HG02610 (cell line): ENCODE measurements around the gene STK11.

Experiments
- ATAC-seq: cut with Tn5 transposase; IDR thresholded peaks from one replicate; pipeline ENCODE4 v1.9.1; 2021; ENCODE audit warnings: mild to moderate bottlenecking, moderate library complexity; ENCODE audit not compliant: unreplicated experiment

STK11 gene

DNA sequence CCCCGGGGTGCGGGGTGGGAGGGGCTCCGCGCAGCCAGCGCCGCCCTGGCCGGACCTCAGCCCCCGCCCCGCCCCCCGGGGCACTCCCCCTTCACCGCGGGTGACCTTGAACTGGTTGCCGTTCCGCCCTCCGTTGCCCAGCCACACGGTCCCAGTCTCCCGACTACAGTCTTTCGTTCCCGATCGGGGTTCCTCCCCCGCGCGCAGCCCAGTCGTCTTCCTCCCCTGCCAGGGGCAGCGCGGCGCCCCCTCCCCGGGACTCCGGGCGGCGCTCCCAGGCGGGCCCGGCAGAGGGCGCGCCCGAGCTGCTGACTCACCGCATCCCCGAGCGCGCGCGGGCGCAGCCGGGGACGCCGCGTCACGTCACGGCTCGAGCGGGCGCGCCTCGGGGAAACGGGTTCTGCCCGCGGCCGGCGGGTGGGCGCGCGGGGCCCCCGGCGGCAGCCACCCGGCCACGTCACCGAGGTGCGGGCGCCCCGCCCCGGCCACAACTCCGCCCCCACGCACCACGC lies 43.3 kb downstream of the STK11 start:
- ATAC-seq = peak; percentile 15

DNA sequence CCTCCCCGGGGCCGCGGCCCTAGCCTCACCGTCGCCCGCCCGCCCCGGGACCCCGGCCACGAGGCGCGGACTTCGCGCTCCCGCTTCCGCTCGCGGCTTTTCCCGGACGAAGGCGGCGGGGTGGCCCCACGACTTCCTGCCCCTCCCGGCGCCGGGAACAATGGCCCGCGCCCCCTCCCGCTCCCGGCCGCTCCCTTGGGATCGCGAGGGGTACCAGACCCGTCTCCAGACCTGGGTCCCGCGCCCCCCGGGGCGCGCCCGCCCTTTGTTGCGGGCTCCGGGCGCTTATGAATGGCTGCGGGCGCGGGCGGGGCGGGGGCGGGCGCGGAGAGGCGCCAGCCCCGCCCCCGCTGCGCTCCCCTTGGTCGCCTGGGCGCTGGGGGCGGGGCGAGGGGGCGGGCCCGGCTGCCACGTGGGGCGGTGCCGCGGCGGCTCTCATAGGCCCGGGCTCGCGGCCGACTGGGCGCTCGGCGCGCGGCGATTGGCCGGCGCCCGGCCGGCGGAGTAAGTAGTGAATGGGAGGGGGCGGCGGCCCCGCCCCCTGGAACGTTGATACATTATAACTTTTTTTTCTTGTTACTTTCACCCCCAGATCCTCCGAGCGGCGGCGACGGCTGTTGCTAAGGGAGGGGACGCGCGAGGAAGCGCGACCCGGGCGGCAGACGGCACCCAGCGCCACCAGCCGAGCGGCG lies 43.9 kb downstream of the STK11 start:
- ATAC-seq = peak; percentile 39

DNA sequence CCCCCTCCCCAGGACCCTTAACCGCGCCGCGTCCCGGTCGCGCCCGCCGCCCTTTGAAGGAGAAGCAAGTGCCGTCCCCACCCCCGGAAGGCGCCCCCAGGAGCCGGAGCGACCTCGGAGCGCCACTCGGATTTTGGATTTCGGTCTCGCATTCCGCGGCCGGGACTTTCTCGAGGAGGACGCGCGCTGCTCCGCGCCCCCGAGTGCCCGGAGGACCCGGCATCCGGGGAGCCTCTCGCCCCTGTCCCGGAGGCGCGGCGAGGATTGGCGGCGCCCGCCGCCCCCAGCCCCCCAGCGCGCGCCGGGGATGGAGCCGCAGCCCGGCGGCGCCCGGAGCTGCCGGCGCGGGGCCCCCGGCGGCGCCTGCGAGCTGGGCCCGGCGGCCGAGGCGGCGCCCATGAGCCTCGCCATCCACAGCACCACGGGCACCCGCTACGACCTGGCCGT lies 44.4 kb downstream of the STK11 start:
- ATAC-seq = no peak

DNA sequence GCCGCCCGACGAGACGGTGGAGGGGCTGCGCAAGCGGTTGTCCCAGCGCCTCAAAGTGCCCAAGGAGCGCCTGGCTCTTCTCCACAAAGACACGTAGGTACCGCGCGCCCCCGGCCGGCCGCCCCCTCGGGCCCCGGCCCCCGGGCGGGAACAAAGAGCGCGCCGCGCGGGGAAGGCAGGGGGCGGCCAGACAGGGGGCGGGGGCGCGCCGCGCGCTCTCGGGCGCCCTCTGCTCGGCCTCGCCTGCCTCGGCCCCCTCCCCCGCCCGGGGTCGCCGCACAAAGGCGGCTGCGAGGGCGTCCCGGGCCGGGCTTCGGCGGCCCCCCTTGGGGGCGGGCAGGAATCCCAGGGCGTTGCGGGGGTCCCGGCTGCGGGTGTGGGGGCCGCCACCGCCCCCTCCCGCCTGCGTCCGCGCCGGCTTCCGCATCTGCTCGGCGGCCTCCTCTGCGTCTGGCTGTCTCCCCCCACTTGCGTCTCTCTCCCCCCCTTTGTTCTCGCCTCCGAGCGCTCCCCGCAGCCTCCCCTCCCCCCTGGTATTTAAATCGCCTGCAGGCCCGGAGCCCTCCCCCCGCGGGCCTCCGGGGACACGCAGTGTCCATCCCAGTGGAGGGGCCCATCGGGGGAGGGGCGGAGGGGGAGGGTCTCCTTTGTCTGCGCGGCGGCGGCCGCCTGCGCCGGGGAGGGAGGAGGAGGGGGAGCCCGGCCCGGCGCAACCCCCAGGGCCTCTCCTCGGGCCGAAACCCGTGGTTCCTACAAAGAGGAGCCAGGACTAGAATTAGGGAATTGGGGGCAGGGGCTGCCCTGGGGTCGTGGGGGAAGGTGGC lies 45.1 kb downstream of the STK11 start:
- no peak for ATAC-seq

DNA sequence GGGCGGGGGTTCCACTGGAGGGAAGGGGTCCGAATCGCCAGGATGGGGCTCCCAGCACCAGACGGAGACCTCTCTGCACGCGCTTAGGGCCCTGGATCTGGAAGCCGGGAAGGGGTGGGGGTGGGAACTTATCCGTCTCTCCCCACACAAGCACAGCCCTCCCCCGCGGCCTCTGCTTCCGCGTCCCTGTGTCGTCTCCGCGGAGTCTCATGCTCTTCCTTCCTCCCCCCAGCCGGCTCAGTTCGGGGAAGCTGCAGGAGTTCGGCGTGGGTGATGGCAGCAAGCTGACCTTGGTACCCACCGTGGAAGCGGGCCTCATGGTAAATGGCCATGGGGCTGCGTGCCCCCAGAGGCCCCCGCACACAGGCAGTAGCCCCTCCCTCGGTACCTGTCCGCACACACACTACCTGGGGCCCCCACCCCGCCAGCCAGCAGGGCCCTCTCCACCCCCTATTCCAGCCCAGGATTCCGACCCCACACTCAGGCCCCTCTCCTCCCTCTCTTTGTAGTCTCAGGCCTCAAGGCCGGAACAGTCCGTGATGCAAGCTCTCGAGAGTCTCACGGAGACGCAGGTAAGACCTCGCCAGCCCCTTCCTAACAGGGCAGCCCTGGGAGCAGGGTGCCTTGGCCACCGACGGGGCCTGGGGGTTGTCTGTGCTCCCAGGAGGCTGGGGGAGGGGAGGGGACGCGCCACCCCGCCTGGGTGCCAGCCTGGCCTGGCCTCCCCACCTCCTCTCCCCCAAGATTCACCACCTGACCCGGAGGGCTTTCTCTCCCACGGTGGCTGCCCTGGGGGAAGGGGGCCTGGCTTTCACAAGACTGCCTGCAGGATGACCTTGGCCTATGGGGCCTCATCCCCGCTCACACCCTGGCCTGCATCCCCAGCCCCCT lies 46.0 kb downstream of the STK11 start:
- ATAC-seq = no peak

DNA sequence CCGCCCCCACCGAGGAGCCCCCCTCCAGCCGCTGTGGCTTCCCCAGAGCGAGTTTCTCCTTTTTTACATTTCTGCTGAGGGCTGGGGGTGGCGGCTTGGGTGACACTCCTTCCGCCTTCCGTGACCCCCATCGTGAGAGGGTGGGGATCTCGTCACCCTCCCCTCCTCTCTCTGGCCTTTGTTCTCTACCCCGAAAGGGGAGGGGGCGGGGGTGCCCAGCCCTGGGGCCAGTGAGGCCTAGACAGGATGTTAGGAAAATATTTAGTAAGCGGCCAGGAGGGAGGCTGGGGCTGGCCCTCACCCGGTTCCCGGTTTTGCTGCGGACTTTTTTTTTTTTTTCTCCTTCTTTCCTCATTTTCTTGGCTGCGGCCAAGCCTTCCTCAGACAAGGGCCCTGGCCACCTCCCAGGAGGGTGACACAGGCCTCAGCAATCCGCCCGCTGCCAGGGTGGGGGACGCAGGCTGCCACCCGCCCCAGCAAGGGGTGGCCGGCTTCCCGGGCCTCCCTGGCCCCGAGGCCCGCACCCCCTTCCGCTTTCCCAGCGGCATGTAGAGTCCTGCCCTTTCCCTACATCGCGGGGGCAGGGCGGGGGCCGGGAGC lies 46.7 kb downstream of the STK11 start:
- no peak for ATAC-seq

DNA sequence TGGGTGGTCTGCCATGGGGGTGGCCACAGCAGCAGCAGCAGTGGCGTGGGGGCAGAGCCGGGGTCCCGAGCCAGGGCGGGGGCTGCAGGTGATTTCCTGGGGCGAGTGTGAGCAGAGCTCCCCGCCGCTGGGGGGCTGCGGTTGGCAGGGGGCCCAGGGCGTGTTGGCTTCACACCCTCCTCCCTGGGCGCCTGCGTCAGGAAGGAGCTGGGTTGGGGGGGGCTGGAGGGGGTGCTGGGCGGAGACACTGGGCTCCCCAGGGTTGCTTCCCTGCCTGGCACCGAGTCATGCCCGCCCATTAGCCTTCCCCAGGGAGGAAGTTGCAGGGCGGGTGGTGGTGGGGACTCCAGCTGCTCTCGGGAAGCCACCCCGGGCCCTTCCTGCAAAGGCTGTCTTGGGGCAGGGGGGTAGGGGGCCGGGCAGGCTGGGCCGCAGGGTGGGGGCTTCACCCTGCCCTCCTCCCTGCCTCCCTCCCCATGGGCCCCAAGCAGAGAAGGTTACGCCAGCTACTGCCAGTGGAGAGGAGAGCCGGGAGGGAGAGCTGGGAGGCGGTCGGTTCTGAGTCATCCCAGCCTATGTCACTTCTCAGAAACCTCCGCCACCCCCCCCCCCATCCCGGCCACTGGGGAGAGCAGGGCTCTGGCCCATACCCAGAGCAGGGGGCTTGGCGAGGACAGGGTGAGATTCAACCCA lies 47.4 kb downstream of the STK11 start:
- no peak for ATAC-seq

DNA sequence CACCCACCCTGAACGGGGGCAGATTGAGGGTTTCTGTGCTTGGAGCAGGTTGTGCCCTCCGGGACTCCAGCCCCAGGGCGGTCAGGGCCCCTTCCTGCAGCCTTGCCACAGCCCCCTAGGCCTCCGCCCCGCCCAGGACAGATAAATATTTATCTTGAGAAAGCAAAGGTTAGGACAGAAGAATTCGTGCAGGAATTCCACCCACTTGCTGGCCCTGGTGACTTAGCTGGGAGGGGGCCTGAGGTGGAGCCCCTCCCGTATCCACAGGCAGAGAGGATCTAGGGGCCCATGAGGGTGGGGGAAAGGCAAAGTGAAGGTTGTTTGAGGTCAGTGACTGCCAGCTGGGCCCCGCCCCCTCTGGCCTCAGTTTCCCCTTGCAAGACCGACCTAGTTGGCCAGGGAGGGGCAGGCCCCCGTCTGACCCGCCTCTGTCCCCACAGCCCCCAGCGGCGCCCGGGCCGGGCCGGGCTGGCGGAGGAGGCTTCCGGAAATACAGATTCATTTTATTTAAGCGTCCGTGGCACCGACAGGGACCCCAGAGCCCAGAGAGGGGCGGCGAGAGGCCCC lies 48.0 kb downstream of the STK11 start:
- ATAC-seq = no peak

DNA sequence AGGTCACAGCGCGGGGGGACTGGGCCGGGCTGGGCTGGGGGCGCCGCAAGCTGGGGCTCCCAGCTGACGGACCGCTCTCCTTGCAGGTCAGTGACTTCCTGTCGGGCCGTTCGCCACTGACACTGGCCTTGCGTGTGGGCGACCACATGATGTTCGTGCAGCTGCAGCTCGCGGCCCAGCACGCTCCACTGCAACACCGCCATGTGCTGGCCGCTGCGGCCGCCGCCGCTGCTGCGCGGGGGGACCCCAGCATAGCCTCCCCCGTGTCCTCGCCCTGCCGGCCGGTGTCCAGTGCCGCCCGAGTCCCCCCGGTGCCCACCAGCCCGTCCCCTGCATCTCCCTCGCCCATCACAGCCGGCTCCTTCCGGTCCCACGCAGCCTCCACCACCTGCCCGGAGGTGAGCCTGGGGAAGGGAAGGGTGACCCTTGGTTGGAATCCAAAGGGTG lies 48.5 kb downstream of the STK11 start:
- no peak for ATAC-seq

DNA sequence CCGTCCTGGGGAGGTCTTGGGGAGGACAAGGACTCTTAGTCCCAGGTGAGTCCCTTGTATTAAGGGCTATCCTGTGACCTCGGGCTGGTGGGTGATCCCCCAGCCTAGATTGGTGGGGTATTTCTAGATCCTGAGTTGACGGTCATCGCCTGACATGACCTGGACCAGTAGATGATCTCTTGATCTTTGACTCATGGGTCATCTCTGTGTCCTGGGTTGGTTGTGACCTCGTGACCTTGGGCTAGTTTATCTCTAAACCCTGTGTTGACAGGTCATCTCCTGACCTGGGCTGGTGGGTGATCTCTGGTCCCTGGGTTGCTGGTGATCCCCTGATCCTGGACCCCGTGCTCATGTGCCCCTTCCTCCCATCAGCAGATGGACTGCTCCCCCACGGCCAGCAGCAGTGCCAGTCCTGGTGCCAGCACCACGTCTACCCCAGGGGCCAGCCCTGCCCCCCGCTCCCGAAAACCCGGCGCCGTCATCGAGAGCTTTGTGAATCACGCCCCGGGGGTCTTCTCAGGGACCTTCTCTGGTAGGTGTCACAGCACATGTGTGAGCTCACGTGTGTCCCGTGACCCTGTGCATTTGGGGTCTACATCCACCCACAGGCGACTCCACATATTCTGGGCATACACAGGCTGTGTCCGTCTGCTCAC lies 49.1 kb downstream of the STK11 start:
- no peak for ATAC-seq

DNA sequence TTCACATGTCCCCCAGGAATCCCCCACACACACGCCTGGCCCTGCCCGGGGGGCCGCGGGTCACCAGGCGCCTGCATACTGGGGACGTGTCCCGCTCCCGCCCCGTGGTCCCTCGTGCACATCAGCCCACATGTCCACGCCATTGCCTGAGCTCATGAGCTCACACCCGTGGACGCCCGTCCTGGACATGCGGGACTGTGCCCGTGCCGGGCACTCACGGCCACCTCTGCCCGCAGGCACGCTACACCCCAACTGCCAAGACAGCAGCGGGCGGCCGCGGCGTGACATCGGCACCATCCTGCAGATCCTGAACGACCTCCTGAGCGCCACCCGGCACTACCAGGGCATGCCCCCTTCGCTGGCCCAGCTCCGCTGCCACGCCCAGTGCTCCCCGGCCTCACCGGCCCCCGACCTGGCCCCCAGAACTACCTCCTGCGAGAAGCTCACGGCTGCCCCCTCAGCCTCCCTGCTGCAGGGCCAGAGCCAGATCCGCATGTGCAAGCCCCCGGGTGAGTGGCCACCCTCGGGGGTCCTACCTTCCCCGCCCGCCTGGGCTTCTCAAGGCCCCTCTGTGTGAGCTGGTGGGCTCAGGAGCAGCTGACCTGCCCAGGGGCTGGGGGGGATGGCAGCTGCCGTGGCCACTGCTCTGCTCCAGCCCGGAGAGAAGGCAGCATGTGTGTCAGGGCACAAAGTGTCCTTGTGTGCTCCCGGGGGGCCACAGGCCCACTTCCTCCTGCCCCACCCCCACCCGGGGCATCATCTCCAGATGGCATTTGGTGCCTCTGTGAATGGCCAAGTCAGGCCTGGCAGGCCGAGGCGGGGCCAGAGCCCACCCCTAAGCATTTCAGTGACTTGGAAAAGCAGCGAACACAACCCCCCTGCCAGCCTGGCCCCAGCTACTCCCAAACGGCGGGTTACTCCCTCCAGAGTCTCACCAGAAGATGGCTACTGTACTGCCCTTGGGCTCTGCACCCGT lies 49.9 kb downstream of the STK11 start:
- ATAC-seq = no peak

DNA sequence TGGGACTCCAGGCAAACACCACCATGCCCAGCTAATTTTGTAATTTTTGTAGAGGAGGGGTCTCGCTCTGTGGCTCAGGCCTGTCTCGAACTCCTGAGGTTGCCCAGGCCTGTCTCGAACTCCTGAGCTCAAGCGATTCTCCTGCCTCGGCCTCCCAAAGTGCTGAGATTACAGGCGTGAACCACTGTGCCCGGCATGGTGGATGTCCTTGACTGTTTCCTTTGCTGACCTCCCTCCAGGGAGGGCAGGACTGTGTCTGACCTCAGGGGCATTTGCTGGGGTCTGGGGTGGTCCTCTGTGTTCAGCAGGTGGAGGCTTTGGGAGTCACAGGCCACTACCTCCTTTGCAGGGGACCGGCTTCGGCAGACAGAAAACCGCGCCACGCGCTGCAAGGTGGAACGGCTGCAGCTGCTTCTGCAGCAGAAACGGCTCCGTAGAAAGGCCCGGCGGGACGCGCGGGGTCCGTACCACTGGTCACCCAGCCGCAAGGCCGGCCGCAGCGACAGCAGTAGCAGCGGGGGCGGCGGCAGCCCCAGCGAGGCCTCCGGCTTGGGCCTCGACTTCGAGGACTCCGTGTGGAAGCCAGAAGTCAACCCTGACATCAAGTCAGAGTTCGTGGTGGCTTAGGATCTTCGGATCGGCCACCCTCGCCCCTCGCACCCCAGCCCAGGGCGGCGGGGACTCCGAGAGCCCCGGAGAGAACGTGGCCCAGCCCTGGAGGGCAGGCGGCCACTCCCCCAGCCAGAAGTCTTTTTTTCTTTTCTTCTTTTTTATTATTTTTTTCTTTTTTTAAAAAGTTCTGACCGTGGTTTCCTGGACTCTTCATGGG lies 51.3 kb downstream of the STK11 start:
- ATAC-seq = no peak

DNA sequence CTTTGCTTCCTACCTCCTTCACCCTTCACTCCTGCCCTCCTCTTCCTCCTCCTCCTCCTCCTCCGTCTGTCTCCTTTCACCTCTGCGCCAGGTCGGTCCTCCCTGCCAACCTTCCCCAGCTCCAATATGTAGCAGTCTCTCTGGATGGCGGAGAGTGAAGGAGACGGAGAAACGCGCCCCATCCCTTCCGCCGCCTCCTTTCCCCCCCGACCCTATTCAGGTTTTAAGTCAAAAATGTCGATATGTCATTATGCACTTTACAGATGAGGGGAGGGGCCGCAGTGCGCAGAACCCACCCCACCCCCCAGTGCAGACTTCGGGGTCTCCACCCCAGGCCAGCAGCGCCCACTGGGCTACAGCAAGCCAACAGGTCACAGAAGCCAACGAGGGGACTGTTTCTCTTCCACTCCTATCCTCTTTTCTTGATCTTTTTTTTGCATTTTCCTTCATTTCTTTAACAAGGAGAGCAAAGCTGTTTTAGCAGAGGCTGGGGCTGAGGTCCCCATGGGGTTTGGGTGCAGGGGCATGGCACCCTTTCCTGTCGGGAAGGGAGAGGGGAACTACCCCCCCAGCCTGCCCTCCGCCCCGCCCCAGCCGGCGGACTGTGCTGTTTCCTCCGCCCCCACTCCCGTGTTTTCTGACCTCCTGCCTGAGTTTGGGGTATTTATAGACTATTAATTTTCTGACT lies 52.0 kb downstream of the STK11 start:
- no peak for ATAC-seq

DNA sequence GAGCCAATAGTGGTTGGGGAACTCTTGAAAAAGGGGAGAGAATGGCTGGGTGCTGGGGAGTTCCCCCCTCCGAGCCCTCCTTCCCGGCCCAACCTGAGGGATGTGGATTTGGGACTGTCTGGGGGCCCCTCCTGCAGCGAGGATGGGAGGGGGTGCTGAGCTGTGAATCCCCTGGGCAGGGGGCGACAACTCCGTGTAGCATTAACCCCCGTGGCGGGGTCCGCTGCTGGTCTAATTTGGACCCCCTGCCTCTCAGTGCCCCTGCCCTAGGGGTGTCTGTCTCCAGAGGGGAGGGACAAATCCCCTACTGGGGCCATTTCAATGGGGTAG lies 52.5 kb downstream of the STK11 start:
- no peak for ATAC-seq

DNA sequence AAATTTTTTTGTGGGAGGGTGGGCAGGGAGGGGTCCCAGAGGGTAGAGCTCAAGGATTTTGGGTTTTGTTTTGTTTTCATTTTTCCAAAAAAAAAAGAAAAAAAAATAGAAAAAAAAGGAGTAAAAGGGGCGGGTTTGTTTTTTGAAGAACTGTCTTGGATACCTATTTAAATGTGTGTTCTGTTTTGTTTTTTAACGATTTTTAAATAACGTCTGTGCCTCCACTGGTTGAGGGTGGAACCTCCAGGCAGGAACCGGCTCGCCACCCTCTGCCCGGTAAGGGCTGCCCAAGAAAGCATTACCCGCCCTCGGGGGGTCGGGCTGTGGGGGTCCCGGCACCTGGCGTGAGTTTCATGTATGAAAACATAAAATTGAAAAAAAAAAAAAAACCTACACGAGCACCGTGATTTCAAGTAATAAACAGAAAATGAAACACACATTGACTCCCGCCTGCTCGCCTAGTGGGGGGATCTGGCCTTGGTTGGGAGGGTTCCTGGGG lies 53.2 kb downstream of the STK11 start:
- no peak for ATAC-seq

DNA sequence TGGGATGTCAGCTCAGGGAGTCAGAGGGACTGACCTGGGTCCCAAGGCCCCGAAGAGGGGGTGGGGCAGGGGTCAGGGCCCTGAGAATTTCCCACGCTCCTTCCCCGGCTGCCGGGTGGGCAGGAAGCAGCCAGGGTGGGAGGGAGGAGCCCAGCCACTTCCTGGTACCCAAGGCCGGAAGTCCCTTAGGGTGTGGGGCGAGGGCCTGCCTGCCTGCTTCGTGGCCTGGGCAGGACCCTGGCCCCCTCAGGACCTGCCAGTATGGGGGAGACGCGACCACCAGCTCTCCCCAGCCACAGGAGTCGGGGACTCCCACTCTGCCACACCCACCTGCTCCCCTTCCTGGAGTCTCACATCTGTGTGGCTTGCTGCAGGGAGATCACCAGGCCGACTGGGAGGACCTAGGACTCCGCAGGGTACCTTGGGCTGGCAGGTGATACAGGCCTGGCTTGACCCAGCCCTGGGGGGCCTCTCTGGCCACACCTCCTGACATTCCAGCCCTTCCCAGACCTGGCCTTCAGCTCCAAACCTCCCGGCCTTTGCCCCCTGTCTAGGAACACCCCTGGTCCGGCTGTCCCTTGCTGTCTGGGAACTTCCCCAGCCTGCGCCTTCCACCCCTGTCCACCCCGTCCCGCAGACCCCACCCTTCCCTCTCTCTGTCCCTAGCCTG lies 53.8 kb downstream of the STK11 start:
- ATAC-seq = no peak
